ENCODE results near the gene H2BW1. TPM values are rescaled to one million over a fixed set of nuclear protein-coding genes. Genes with fewer than 3 reads are reported as not detected.

The H2BW1 gene
- total RNA-seq, 1 experiment from 2014 or later, result not detected

- Histone ChIP-seq H3K9me3 (ENCODE audit: control insufficient read depth in 1 of 2, insufficient read depth in 1 of 2, low read depth in 1 of 2, low read length in 2 of 2) (no peaks in the 10 kb centered on the region), H2AFZ (ENCODE audit: low read depth, low read length, poor library complexity, severe bottlenecking) (no peak overlapping the region), H3K4me2 (ENCODE audit: low read length) (no peak overlapping the region), H3K4me1 (ENCODE audit: control insufficient read depth in 1 of 2, insufficient read depth in 2 of 2, low read length in 2 of 2) (no peaks in the 10 kb centered on the region), H3K9ac (ENCODE audit: low read length) (no peak overlapping the region), H3K27me3 (ENCODE audit: insufficient read depth, low read length) (no peaks in the 10 kb centered on the region), H3K79me2 (ENCODE audit: insufficient read depth, low read length) (no peaks in the 10 kb centered on the region), H3K27ac (ENCODE audit: low read depth, low read length) (no peak overlapping the region), H3K36me3 (ENCODE audit: control insufficient read depth in 1 of 2, insufficient read depth in 2 of 2, low read length in 2 of 2) (no peaks in the 10 kb centered on the region), H3K4me3 (replicated peaks in 1 of 2; ENCODE audit: low read depth in 1 of 2, low read length in 2 of 2) (no peak overlapping the region), H3K9me2 (ENCODE audit: insufficient read depth) (no peaks in the 10 kb centered on the region), H4K20me1 (ENCODE audit: insufficient read depth) (no peaks in the 10 kb centered on the region)
- ATAC-seq (no peak), DNase-seq (ENCODE audit: low read depth, low spot score) (no peak)
- TF ChIP-seq TCF7L2 (IDR thresholded peaks at IDR 0.05; ENCODE audit: borderline replicate concordance, extremely low read depth, insufficient read depth, insufficient read length), result no peak
- no peak for TF ChIP-seq ZFX (IDR thresholded peaks at IDR 0.05)
- TF ChIP-seq ZNF274 (IDR thresholded peaks at IDR 0.05; ENCODE audit: low read depth, low read length), result no peak
- TF ChIP-seq SRF (IDR thresholded peaks at IDR 0.05; ENCODE audit: low read depth), result no peak
- no peak for TF ChIP-seq POLR2A (IDR thresholded peaks at IDR 0.05; ENCODE audit: borderline replicate concordance, extremely low read depth, insufficient read depth, insufficient read length)
- TF ChIP-seq CEBPB (IDR thresholded peaks at IDR 0.05; ENCODE audit: low read depth), result no peak
- intact Hi-C loops (cut with micrococcal nuclease), result no loop called here
- POLR2A ChIA-PET, result no interaction called here
- CTCF ChIA-PET, result no interaction called here
- RAD21 ChIA-PET (ENCODE audit: low non-redundant PET in 1 of 2, low total read pairs in 2 of 2, uncharacterized antibody in 2 of 2, unreplicated experiment in 2 of 2), result no interaction called here
- BruUV-seq (replicated peaks), result no TSS peak
These were observed 33.7 kb upstream of the H2BW1 start for GRCh38 chrX:104047171-104047570.

GRCh38 chrX:104045642-104046041 lies 32.1 kb upstream of the H2BW1 start:
- no peak for TF ChIP-seq ZFX (IDR thresholded peaks at IDR 0.05)
- TF ChIP-seq TCF7L2 (IDR thresholded peaks at IDR 0.05; ENCODE audit: borderline replicate concordance, extremely low read depth, insufficient read depth, insufficient read length), result no peak
- no peak for TF ChIP-seq EZH2phosphoT487 (IDR thresholded peaks at IDR 0.05; ENCODE audit: borderline replicate concordance)
- TF ChIP-seq ATF3 (IDR thresholded peaks at IDR 0.05), result no peak
- no peak for TF ChIP-seq FOSL1 (IDR thresholded peaks at IDR 0.05; ENCODE audit: low read depth)
- TF ChIP-seq, protein P1, sequence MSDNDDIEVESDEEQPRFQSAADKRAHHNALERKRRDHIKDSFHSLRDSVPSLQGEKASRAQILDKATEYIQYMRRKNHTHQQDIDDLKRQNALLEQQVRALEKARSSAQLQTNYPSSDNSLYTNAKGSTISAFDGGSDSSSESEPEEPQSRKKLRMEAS (IDR thresholded peaks at IDR 0.05), result no peak
- TF ChIP-seq, protein P2, sequence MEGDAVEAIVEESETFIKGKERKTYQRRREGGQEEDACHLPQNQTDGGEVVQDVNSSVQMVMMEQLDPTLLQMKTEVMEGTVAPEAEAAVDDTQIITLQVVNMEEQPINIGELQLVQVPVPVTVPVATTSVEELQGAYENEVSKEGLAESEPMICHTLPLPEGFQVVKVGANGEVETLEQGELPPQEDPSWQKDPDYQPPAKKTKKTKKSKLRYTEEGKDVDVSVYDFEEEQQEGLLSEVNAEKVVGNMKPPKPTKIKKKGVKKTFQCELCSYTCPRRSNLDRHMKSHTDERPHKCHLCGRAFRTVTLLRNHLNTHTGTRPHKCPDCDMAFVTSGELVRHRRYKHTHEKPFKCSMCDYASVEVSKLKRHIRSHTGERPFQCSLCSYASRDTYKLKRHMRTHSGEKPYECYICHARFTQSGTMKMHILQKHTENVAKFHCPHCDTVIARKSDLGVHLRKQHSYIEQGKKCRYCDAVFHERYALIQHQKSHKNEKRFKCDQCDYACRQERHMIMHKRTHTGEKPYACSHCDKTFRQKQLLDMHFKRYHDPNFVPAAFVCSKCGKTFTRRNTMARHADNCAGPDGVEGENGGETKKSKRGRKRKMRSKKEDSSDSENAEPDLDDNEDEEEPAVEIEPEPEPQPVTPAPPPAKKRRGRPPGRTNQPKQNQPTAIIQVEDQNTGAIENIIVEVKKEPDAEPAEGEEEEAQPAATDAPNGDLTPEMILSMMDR (IDR thresholded peaks at IDR 0.05 in 2 of 3, conservative IDR thresholded peaks at IDR 0.05 in 1 of 3; ENCODE audit: borderline replicate concordance in 1 of 3, insufficient read depth in 1 of 3, low read depth in 2 of 3, low read length in 2 of 3), result no peak
- TF ChIP-seq ELF1 (IDR thresholded peaks at IDR 0.05; ENCODE audit: borderline replicate concordance, low read depth), result no peak
- no peak for TF ChIP-seq RAD21 (IDR thresholded peaks at IDR 0.05; ENCODE audit: low read depth)
- TF ChIP-seq JUND (IDR thresholded peaks at IDR 0.05), result no peak
- no peak for TF ChIP-seq ZNF274 (IDR thresholded peaks at IDR 0.05; ENCODE audit: low read depth, low read length)
- TF ChIP-seq POLR2A (IDR thresholded peaks at IDR 0.05; ENCODE audit: borderline replicate concordance, extremely low read depth, insufficient read depth, insufficient read length), result no peak
- TF ChIP-seq EZH2 (IDR thresholded peaks at IDR 0.05), result no peak
- no peaks in the 10 kb centered on the region for H3K79me2 ChIP-seq (ENCODE audit: insufficient read depth, low read length)
- H3K27me3 ChIP-seq (ENCODE audit: insufficient read depth, low read length), result no peaks in the 10 kb centered on the region
- POLR2A ChIA-PET, result no interaction called here
- RAD21 ChIA-PET (ENCODE audit: low non-redundant PET in 1 of 2, low total read pairs in 2 of 2, uncharacterized antibody in 2 of 2, unreplicated experiment in 2 of 2), result no interaction called here
- DNase-seq (ENCODE audit: low read depth, low spot score) (no peak), ATAC-seq (no peak)
- H4K20me1 ChIP-seq (ENCODE audit: insufficient read depth), result no peaks in the 10 kb centered on the region
- CTCF ChIA-PET, result no interaction called here
- H2AFZ ChIP-seq (ENCODE audit: low read depth, low read length, poor library complexity, severe bottlenecking), result no peak overlapping the region
- H3K4me2 ChIP-seq (ENCODE audit: low read length), result no peak overlapping the region
- no peak overlapping the region for H3K4me3 ChIP-seq (replicated peaks in 1 of 2; ENCODE audit: low read depth in 1 of 2, low read length in 2 of 2)
- no peak overlapping the region for H3K9ac ChIP-seq (ENCODE audit: low read length)
- no TSS peak for BruUV-seq (replicated peaks)
- H3K4me1 ChIP-seq (ENCODE audit: control insufficient read depth in 1 of 2, insufficient read depth in 2 of 2, low read length in 2 of 2), result no peaks in the 10 kb centered on the region
- H3K36me3 ChIP-seq (ENCODE audit: control insufficient read depth in 1 of 2, insufficient read depth in 2 of 2, low read length in 2 of 2), result no peaks in the 10 kb centered on the region
- H3K27ac ChIP-seq (ENCODE audit: low read depth, low read length), result no peak overlapping the region
- intact Hi-C loops (cut with micrococcal nuclease), result no loop called here
- no peaks in the 10 kb centered on the region for H3K9me3 ChIP-seq (ENCODE audit: control insufficient read depth in 1 of 2, insufficient read depth in 1 of 2, low read depth in 1 of 2, low read length in 2 of 2)
- no peaks in the 10 kb centered on the region for H3K9me2 ChIP-seq (ENCODE audit: insufficient read depth)
